M059J (cell line): ENCODE measurements around the gene RNF34. TPM values are rescaled to one million over a fixed set of nuclear protein-coding genes. Genes with fewer than 3 reads are reported as not detected.

ENCODE experiments used
- DNase-seq: peaks from one replicate; pipeline ENCODE4 v3.0.0-alpha.2; 2012; ENCODE audit warnings: low read depth
- total RNA-seq: library from RNA; depleted of rRNA; stranded (reverse); fragments of >200 nt; shearing (Covaris generic); gene quantifications from 2 replicates; pipeline ENCODE4 v1.2.3, GENCODE V29; 2014; rRNA removed

RNF34 gene
- total RNA-seq, 1 experiment from 2014 or later, result 64.0 TPM

DNA sequence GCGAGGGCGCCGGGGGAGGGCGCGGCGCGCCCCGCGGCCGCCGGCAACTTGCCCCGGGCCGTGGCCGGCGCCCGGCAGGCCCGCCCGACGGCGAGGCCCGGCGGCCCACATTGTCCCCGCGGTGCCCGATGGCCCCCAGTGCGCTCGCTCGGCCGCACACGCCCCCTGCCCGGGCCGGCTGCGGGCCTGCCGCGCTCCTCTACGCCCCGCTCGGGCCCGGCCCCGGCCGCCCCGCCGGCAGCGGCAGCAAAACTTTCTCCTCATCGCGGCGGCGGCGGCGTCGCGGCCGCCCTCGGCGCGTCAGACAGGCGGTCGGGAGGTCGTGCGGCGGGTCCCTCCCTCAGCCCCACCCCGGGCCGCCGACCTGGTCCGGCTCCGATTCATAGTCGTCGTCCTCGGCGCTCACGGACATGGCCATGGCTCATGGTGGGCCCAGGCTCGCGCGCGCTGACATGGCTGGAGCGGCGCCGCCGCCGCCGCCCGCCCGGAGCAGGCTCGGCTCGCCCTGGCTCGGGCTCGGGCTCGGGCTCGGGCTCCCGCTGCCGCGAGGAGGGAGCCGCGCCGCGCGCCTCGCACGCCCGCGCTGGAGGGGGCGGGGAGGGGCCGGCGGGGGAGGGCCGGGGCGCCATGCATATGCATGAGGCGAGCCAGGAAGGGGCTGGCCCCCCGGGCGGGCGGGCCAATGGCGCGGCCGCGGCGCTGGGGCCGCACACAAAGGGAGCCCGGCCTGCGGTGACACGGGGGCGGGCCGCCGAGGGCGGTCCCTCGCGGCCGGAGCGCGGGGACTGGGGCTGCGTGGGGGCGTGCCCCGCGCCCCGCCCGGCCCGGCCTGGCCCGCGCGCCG is 67.1 kb downstream of the RNF34 start:
- DNase-seq, result peak; percentile 86

- peak; percentile 35 for DNase-seq
Observed at GRCh38 chr12:121467638-121468498, 68.0 kb downstream of the RNF34 start.

GRCh38 chr12:121468499-121468801 is 68.5 kb downstream of the RNF34 start:
- DNase-seq, result peak; percentile 20

DNA sequence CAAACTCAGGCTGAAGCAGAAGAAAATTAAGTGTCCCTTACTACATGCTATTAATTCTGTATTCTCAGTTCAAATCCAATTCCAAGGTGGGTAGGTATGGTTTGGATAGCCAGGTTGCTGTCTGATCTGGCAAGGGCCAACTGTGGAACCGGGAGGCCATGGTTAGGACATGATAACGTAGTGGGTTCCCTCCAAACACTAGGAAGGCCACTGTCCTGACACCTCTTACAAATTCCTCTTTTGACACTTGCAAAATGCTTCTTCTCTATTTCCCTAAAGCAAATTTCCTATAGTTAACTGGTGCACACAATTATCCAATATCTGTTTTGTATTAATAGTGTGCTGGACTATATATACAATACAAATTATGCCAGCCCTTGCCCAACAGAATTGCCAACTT is 70.8 kb downstream of the RNF34 start:
- no peak for DNase-seq

DNA sequence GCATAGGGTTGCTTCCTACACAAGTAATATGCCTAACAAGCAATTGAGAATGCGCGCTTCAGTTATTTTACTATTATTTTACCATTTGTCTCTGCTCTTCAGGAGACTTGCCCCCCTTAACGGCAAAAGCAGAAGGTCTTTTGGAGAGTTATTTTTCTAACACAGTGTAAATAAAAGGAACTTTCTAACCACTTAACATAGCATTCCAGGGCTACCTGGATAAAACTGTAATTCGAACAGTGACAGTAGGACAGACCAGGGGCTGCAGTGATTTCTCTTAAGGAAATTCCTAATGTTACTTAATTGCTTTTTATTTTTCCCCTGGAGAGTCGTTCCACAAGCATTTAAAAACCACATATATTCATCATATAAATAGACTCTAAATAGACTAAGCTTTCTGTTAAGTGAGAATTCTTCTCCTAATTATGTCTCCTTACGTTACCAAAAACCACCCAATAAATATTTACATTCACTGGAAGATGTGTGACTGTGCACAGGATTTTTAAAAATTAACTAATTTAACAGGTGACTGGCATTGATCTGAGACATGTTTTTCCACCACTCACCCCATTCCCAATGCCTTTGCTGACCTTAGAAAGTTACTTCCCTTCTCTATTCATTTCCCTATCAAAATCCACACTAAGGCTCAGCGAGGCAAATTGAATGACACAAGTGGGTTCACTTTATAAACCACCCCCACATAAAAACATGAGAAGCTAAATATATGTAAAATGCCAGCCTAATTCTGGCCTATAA is 72.4 kb downstream of the RNF34 start:
- no peak for DNase-seq

Other genes with a start within 250 kb of the RNF34 start
- 29.6 and 34.2 TPM in 2 replicates for gene P2RX4, start 190.0 kb upstream of the RNF34 start, total RNA-seq
- gene CAMKK2, start 103.4 kb upstream of the RNF34 start, total RNA-seq, result 6.1 and 7.3 TPM in 2 replicates
- gene ANAPC5, start 47.7 kb upstream of the RNF34 start, total RNA-seq, result 143 and 169 TPM in 2 replicates
- 17.0 and 30.1 TPM in 2 replicates for gene KDM2B, start 180.9 kb downstream of the RNF34 start, total RNA-seq
- 18.1 and 20.6 TPM in 2 replicates for gene ORAI1, start 226.4 kb downstream of the RNF34 start, total RNA-seq